HG03575 (cell line): ENCODE measurements around the gene BUB1.
A peak's percentile ranks its signal among the peaks of the same experiment; 100 is the strongest.
"Not testable (repeated sequence)": the region's sequence is repeated elsewhere in the genome, so short reads cannot be mapped to it uniquely, and the experiment has no call there.

Experiments
- ATAC-seq: cut with Tn5 transposase; IDR thresholded peaks from one replicate; pipeline ENCODE4 v1.9.1; 2021; ENCODE audit not compliant: unreplicated experiment, insufficient number of reproducible peaks, low FRiP score; ENCODE audit errors: extremely low read depth

Gene BUB1

DNA sequence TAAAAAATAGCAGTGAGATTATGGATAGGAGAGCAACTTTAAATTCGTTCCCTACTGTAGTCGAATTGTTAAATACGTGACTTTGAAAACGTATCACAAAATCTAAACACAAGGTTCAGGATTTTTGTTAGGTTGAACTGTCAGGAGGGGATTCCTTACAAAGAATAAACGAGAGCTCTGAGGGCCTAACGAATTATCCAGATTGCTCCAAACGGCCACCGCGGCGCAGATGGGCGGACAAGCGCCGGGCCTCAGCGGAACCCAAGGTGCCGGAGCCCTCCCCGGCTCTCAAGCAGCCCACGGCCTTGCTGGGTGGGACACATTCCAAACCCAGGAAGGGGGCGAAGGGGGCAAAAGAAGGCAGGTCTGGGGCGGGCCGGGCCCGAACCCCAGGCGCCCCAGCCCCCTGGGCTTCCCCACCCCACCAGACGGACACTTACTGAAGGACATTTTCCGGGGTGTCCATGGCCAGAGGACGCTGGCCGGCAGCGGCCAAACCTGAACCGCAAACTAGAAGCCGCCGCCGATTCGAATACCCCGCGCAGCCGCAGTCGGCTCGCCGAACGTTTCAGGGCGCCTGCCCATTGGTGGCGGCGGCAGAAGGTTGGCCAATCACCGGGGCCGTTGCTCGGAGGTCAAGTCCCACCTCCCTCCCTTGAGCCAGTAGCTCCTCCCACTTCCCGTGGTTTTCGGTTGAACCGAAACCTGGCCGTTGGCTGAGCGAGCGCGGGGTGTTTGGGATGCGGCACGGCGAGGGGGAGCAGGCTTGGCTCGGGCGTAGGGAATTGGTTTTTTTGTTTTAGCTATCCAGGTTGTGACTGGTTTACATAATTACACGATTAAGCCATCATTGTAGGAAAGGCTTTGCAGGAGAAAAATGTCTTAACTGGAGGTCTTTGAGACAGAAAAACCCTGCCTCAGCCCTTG lies at the start of gene BUB1:
TSS of gene BUB1 (minus strand) at position 534 of the 927 bp plus-strand sequence. CDS start at position 466, 68 bp downstream.
- peak; percentile 37 for ATAC-seq

DNA sequence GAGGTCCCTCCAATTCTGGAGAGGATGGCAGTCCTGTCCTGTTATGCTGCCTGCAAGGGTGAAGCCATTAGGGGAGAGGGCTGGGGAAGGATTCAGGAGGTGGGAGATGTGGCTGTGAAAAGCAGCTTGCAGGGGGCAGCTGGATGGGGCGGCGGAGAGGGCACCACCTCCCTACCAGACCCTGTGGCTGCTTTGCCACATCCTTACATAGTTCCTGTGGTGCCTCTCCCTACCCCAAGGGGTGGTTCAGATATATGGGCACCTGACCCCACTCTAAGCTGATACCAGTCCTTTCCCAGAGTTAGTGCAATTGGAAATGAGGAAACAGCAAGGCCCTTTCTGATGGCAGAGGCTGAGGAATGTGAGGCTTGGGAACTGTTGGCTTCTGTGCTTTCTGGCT lies 48.4 kb upstream of the BUB1 start:
- ATAC-seq: no peak

DNA sequence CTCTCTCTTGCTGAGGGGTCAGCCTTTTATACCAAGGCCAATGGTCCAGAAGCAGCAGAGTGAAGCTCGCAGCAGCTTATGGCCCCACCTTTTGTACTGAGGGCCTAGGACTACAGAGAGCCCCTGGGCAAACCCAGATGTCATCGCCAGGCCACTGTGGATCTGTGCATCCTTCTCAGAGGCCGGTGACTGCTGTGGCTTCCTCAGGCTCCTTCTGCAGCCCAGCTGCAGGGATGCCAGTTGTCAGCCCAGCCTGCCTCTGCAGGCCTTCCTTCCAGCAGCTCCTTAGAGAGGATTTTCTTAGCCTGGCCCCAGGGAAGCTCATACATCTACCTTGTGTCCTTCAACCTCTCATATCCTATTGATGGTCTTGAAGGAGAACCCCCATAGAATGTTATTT lies 48.0 kb upstream of the BUB1 start:
- no peak for ATAC-seq

DNA sequence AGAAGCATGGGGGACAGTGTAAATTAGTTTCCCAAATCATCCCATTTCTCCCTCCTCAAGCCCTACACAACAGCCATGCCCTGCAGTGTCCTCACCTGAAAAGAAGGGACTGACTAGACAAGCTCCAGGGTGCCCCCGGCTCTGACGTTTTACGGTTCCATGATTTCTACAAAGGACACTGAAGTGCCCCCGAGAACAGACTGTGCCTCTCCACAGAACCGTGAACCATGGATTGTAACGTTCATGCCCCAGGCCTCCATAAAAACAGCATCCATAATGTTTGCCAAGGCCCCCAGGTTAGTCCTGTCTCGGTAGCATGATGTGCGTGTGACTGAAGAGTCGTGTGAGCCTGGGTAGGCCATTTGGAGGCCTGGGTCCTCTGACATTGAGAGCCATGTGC lies 47.5 kb upstream of the BUB1 start:
- ATAC-seq: no peak

DNA sequence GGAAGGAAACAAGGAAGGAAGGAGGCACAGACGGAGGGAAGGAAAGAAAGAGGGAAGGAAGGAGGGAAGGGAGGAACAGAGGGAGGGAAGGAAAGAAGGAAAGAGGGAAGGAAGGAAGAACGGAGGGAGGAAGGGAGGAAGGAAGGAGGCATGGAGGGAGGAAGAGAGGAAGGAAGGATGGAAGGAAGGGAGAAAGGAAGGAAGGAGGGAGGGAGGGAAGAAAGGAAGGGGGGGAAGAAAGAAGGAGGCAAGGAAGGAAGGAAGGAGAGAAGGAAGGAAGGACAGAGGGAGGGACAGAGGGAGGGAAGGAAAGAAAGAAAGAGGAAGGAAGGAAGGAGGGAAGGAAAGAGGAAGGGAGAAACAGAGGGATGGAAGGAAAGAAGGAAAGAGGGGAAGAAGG lies 47.0 kb upstream of the BUB1 start:
- ATAC-seq: no peak

DNA sequence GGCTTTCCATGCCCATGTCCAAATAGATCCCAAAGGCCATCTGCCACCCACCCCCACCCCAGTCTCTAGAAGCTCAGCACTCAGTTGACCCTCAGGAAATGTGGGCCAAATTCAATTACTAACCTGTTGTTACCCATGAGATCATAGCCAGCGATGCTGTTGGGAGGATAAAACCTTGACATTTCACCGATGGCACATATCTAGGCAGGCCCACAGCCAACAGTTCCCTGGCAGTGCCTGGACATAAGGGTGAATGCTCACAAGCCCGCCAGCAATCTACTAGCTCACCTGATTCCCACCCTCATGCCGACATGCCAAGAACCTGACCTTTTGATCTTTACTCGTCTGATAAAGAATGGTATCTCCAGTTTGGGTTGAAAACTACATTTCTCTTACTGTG lies 42.7 kb upstream of the BUB1 start:
- ATAC-seq: no peak

DNA sequence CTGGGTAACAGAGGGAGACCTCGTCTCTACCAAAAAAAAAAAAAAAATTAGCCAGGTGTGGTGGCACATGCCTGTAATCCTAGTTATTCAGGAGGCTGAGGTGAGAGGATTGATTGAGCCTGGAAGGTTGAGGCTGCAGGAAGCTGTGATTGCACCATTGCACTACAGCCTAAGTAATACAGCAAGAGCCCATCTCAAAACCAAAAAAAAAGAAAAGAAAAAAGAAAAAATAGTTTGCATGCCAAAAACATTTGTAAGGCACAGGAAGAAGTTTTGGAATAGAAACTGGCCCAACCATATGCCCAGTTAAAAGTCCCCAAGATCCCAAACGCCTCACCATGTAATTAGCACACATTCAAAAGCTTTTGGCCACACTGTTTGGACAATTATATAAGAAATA lies 41.1 kb upstream of the BUB1 start:
- ATAC-seq: no peak

DNA sequence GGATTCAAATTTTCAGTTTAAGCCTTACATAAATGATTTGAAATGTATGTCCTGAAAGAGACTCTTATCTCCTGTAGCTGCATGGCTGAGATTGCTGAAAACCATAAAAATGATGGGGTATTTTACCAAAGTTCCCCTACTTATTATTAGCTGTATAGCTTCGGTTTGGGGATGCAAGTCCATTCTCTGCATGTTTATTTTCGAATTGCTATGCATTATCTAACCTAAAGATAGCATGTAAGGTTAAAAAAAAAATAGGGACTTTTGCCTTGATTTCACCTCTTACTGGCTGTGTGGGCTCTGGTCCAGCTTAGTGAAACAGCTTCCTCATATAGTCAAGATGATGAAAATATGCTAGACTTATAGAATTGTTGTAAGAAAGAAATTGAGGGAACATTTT lies 40.5 kb upstream of the BUB1 start:
- no peak for ATAC-seq

DNA sequence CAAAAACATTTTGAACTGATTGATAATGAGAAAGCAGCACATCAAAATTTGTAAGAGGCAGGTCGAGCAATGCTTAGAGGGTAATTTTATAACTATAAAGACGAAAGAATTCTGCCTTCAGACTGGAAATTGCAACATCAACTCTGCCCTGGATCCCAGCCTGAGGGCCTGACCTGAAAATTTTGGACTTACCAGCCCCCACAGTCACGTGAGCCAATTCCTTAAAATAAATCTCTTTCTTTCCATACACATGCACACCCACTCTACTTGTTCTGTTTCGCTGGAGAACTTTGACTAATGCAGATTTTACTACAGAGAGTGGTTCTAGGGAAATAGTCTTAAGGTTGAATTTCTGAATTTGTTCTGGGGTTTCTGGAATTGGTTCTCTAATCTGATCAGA lies 39.9 kb upstream of the BUB1 start:
- no peak for ATAC-seq

DNA sequence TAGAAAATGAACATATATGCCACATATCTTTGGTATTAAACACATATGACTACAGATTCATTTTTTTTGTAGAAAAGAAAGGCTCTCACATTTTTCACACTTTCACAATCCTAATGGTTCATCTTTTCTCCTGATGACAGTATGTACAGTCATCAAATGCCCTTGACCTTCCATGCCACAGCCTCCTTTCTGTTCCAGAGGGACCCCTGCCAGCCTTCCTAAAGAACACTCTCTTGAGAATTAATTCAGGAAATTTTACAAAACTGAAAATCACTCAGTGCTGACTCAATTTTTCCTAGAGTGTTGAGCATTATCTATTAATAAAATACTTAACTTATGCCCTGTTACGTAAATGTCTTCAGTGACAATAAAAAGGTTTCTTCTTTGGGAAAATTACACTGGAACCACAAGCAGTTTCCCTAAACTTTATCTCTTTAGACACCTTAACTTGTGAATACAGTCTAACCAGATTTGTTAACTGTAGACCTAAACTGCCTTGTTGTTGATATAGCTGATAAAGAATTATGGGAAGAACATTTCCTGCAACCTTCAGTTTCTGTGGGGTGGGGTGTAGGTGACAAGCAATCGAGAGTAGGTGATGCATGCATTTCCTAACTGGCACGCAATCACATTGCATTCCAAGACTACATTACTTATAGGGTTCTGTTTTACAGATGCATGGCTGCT lies 39.2 kb upstream of the BUB1 start:
- ATAC-seq: no peak

DNA sequence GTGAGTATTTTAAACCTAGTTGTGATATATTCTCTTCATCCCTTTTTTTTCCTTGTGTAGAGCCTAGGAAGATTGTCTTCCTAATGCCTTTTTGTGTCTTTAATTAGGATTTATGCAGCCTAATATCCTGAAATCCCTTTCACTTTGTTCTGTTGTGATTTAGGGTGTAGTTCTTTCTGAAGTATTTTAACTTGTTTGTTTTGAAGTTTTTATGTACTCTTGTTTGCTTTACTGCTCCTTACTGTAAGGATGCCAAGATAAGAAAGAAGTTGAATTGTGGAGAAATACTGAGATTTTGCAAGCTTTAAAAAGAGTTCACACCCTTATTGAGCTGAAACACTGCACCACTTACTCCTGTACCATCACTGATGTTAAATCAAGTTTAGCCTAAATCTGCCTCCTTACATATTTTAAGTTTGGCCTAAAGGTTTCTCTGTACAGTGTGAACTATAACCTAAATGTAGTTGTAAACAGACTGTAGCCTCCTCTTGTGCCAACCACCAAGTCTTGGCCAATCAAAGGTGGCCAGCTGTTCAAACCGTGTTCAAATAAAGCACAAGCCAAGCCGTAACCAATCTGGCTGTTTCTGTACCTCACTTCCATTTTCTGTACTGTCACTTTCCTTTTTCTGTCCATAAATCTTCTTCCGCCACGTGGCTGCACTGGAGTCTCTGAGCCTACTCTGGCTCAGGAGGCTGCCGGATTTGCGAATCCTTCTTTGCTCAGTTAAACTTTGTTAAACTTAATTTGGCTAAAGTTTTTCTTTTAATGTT lies 36.8 kb upstream of the BUB1 start:
- ATAC-seq: no peak

DNA sequence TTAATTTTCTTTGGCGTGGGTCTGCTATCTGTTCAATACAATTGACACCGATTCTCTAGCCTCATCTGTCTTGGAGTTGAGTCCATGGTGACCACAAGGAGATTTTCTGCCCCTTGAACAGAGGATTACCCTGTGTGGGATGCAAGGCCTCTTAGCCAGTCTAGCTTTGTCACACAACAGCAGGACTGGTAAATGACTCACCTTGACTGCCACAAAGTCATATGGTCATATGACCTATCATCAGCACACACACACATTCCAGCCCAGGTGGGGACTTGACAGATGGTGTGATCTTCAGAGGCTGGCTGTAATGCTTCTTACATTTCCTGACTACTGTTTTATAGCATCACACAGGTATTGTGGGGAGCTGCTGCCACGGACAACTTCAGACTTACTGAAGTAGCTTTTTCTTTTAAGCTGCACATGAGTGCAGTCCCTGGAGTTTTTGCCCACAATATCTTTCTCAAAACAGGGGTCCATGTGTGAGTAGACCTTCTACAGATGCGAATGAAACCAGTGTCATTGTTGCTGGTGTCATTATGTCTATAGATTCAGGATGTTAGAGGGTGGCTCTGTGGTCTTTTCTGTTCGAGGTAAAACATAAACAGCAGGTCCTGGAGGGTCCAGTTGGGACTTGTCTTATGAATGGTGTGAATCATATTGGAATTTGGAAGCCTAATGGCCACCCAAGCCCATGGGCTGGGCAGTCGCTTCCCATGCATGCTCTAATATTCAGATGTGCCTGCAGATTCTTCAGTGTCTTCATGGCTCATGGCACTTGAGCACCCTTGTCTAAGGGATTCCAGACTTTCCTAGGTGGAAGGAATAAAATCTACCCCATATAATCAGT lies 35.9 kb upstream of the BUB1 start:
- ATAC-seq: no peak

DNA sequence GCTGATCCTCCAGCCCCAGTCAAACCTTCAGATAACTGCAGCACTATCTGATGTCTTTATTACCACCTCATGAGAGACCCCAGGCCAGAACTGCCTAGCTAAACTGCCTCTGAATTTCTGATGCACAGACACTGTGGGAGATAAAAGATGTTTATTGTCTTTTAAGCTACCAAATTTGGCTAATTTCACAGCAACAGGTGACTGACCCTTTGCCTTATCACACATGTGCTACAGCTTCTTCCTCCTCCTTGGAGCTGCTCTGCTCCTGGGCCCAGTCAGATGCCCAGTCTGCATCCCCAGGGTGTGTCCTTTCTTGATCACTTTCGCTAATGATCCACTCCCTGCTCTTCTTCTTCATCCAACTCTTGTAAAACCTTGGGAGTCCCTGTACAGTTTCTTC lies 34.9 kb upstream of the BUB1 start:
- ATAC-seq: no peak

DNA sequence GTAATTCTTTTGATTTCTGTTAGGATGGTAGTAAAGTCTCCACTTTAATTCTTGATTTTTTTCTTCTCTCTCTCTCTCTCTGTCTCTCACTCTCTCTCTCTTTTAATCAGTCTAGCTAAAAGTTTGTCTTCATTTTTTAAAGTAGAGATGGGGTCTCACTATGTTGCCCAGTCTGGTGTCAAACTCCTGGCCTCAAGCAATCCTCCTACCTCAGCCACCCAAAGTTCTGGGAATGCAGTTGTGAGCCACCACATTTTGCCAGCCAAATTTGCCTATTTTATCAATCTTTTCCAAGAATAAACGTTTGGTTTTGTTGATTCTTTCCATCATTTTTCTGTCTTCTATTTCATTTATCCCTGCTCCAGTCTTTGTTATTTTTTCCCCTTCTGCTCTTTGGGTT lies 30.6 kb upstream of the BUB1 start:
- no peak for ATAC-seq

DNA sequence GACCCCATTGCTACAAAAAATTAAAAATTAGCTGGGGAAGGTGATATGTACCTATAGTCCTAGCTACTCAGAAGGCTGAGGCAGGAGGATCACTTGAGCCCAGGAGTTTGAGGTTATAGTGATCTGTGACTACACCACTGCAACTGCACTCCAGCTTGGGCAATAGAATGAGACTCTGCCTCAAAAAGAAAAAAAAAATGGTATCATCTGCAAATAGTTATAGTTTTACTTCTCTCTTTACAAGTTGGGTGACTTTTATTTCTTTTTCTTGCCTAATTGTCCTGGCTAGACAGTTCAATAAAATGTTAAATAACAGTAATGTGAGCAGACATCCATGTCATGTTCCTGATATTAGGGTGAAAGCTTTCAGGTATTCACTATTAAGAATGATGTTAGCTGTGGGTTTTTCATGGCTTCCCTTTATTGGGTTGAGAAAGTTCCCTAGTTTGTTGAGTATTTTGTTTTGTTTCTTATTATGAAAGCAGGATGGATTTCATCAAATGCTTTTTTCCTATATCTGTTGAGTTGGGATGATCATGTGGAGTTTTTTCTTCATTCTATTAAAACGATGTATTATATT lies 29.6 kb upstream of the BUB1 start:
- ATAC-seq: no peak

DNA sequence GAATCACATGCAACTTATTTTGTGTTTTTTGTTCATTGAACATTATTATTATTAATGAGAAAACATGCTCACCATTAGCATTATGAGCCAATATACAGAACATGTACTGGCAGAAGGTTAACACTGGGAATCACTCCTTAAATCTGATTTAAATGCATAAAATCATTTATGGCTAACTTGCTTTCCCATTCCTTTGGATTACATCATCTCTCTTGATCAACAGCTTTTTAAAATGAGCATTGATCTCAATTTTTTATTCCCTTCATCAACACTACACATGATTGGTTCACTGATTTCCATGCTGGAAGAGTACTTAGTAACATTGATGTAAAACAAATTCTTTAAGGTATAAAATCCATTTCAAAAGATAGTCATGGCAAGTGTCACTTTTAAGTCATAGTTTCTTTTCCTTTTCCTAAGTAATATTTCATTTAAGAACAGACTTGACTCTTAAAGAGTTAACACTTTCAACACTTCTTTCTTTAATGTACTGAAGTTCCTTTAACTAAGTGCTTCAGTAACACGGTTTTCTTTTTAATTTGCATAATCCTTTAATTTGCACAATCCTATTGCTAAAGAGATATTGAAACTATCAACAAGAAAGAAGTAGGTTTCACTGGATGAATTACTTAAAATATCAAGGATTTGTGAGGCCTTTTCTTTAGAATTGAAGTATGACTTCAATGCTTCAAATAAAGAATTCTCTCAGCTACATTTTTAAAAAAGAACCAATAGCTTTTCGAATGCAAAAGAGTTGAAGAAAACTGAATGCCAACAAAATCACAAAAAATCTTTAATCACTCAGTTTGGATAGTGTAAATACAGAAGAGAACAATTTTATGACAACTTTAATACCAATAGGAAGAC lies 24.9 kb upstream of the BUB1 start:
- ATAC-seq: no peak

DNA sequence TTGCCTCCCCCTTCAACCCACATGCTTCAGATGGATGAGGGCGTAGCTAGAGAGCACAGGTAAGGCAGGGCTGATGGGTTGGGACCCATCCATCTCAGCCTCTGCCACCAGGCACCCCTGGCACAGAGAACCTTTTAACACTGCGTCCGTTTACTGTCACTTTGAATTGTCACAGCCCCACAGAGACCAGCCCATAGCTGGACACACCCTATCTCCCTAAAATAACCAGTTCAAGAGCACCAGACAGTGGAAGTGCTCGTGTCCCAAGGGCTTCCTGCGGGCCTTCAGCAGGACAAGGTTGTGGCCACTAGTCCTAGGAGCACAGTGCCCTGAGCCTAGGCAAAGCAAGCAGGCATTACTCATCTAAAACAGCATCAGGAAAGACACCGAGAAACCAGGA lies 20.4 kb upstream of the BUB1 start:
- not testable (repeated sequence) for ATAC-seq
